ENCODE results near the gene KMT2E. TPM values are rescaled to one million over a fixed set of nuclear protein-coding genes. Genes with fewer than 3 reads are reported as not detected.

Gene KMT2E
- polyA plus RNA-seq, 4 donors: 59.8 to 79.9 (median 74.3) TPM

DNA sequence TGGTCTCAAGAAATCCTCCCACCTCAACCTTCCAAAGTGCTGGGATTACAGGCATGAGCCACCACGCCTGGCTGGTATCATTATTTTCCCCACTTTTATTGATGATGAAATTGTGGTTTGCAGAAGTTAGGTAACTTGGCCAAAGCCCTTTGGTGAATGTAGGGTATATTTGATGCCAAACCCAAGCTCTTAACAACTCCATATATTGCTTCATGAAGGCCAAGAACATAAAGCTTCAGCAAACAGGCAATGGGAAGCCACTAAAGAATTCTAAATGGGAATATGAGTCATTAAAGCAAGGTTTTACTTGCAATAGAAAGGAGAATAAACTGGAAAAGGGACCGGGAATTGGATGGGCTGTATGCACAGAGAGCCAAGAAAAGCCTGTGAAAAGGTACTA lies 142.7 kb downstream of the KMT2E start:
- DNase-seq (ENCODE audit: low read depth in 4 of 4, low spot score in 2 of 4): no peak

- DNase-seq (ENCODE audit: low read depth in 4 of 4, low spot score in 2 of 4): no peak
Measured at GRCh38 chr7:105157278-105157677, 143.3 kb downstream of the KMT2E start.

- DNase-seq (ENCODE audit: low read depth in 4 of 4, low spot score in 2 of 4): no peak
Measured at GRCh38 chr7:105161366-105161765, 147.4 kb downstream of the KMT2E start.

Data from left renal cortex interstitium (tissue), 4 donors.